NCI-H2029 (cell line): ENCODE results near the gene ACOXL.

Experiments
- DNase-seq: peaks from one replicate; lab custom pipeline; 2025; lab: John Stamatoyannopoulos, UW

ACOXL gene

GRCh38 chr2:110876167-110876999 is 144.0 kb downstream of the ACOXL start:
- DNase-seq, result no peak

- DNase-seq, result no peak
Measured at GRCh38 chr2:110877031-110877827, 144.9 kb downstream of the ACOXL start.

- no peak for DNase-seq
Measured at GRCh38 chr2:110878150-110878549, 145.8 kb downstream of the ACOXL start.

- DNase-seq, result no peak
Measured at GRCh38 chr2:110881908-110882307, 149.5 kb downstream of the ACOXL start.

DNA sequence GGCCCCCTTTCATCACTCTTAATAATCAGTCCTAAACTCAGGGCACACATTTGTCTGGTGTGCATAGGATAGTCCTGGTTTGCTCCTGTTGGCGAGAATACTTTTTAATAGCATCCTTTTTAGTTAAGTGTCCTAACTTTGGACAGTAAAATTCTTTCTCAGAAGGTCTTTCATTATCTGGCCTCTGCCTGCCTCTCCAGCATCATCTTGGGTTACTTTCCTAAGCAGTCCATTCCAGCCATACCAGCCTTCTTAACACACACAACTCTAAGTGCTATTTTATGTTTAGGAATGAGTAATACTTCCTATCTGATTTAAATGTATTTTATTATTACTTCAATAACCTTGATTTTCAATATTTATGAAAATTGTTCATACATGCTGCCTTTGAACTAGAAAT is 151.0 kb downstream of the ACOXL start:
- DNase-seq, result no peak

GRCh38 chr2:110885256-110885655 is 152.9 kb downstream of the ACOXL start:
- DNase-seq, result no peak

GRCh38 chr2:110886826-110887573 is 154.6 kb downstream of the ACOXL start:
- no peak for DNase-seq

DNA sequence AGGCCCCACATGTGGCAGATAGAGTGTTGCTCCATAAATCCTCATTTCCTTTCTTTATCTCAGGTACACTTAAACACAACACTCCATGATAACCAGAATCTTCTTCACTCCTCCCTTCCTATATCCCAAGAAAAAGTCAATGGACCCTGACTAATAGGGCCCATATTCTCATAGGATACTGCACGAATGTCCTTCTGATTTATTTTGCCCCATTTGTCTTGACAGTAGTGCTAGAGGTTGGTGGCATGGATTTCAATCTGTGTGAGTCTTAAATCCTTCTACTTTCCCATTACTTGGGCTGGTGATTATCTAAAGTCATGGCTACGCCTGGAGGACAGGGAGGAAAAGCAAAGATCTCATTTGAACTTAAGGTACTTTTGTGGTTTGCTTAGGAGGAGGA is 156.0 kb downstream of the ACOXL start:
- no peak for DNase-seq

DNA sequence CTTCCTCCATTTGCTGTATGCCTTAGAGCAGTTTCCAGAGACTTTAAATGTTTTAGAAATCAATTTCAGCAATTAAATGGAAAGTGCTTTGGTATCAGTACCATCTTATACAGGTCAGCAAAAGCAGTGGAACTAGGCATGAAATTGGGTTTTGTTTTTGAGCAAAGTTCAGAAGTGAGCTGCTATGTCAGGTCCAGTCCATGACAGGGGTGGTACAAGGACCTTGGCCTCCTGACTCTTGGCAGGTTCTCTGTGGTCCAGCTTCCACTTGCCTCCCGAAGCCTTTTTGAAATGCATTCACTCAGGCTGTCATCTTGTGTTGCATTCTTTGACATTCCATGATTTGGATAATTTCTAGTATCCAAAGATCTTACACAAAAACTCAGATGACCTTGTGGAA is 159.3 kb downstream of the ACOXL start:
- DNase-seq, result no peak

DNA sequence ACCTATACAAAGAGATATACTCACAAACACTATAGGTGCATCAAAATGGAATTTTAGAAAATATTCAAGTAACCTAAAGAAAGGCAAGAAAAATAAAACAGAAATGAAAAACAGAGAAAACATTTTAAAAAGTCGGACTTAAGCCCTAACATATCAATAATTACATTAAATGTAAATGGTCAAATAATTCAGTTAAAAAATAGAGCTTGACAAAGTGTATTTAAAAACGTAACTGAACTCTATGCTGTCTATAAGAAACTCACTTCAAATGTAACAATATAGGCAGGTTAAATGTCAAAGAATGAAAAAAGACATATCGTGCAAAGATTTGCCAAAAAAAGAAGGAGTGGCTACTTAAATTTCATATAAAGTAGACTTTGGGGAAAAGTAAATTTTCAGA is 163.9 kb downstream of the ACOXL start:
- DNase-seq, result no peak

DNA sequence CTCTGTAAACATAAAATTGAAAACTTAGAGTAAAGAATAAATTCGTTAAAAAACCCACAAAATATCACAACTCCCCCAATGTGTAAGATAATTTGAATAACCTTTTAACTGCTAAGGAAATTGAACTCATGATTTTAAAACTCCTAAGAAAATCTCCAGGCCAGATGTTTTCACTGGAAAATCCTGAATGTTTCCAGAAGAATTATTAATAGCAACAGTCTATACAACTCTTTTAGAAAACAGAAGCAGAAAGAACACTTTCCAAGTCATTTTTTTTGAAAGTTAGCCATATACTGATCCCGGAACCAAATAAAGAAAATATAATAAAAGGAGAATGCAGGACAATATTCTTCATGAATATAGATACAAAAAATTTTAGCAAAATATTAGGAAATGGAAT is 165.6 kb downstream of the ACOXL start:
- no peak for DNase-seq

GRCh38 chr2:110900191-110900590 is 167.8 kb downstream of the ACOXL start:
- DNase-seq, result no peak

- DNase-seq, result peak; percentile 1
Measured at GRCh38 chr2:110903548-110903947, 171.2 kb downstream of the ACOXL start.

DNA sequence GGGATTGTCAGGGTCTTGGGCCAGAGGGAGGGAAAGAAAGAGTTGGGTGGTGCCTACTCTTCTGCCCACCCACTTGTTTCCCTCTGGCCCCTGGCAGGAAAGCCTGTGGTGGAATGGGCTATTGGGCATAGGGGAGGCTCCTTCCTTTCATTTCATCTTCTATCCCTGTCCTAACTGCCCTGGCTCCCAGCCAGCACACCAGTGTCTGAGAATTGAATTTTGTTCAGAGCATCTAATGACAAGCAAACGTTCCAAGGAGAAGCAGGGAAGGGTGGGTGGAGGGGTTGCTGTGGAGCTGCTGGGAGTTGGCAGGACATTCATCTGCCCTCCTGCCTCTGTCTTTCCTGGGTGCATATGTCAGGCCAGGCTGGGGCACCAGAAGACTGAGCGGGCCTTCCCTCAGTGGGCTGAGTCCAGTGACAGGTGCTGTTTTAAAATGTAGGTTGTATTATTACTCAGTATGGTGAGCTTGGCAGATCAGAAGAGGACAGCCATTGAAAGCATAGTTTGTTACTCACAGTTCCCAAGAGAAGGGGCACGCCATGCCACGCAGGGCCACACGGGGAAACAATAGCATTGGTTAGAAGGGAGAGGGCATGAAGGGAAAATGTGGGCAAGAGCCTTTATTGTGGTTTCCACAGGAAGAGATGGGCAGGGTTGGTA is 171.9 kb downstream of the ACOXL start:
- no peak for DNase-seq

DNA sequence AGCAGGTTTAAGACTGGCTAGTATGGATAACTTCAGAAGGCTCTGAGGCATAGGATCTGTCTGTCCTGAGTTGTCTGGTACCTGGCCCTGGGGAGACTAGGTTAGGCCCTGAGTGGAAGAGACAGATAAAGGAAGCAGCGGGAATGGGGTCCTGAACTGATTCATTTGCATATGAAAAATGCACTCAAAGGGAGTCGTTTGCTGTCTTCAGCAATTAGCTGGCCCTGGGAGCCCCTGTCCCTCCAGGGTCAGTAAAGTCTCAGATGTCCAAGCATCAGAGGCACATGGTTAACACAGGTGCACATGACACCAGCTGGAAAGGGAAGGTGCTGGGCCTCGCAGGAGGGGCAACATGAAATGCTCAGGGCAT is 172.4 kb downstream of the ACOXL start:
- no peak for DNase-seq

GRCh38 chr2:110905217-110905616 is 172.8 kb downstream of the ACOXL start:
- no peak for DNase-seq

DNA sequence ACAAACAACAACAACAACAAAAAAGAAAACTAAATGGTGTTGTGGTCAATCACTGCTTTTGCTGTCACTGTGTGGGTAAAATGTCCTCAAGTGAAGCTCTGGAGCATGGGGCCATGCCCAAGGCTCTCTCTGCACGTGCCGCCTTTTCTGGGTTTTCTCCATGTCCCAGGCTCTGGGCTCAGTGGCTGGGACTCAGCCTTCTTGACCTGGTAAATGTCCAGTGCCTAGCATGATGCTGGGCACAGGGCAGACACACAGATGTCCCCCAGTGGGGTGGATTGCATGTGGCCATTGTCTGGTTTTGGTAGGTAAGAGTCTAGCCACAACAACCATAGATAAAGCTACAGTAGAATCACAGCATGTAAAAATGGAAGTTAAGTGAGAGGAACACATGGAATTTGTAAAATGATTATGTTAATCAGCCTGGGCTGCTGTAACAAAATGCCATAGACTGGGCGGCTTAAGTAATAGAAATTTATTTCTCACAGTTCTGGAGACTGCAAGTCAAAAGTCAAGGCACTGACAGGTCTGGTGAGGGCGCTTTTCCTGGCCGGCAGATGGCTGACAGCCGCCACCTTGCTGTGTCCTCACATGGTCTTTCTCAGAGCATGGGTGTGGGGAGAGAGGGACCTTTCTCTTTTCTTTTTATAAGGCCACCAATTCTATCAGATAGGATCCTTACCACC is 174.4 kb downstream of the ACOXL start:
- DNase-seq, result no peak

DNA sequence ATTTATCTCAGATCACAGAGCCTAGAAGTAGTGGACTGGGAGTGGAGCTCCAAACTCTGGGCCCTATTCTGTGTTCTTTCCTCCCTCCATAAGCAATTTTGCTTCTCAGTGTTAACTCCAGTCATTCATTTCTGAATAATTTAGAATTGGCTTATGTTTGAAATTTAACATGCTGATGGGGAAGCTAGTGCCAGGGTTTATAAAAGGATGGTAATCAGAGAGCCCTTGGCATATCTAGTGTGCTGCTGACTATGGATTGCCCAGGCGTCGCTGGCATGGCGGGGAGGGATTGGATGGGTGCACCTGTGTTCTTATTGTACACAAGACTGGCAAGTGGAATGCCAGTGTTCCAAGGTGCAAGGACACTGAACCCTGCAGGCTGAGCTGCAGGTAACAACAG is 177.1 kb downstream of the ACOXL start:
- DNase-seq, result no peak

DNA sequence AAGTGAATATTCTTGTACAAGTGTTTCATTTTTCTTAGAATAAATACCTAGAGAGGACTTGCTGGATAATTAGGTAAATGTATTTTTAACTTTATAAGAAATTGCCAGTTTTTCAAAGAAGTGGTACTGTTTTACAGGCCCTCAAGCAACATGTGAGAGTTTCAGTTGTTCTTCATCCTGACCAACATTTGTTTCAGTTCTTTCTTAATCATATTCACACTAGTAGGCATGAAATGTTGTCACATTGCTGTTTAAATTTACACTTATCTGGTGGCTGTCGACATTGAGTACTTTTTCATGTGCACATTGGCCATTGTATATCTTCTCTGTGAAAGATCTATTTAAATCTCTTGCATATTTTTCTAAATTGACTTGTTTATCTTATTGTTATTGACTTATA is 178.1 kb downstream of the ACOXL start:
- no peak for DNase-seq

DNA sequence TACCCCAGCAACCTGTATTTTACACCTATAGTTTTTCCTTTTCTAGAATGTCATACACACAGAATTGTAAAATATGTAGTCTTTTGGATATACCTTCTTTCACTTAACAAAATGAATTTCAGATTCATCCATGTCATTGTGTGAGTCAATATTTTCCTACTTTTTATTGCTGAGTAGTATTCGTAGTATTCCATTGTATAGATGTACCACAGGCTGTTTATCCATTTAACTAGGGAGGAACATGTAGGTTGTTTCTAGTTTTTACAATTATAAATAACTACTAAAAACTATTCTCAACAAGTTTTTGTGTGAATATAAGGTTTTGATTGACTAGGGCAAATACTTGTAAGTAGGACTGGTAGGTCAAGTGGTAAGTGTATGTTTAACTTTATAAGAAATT is 187.4 kb downstream of the ACOXL start:
- DNase-seq, result no peak

DNA sequence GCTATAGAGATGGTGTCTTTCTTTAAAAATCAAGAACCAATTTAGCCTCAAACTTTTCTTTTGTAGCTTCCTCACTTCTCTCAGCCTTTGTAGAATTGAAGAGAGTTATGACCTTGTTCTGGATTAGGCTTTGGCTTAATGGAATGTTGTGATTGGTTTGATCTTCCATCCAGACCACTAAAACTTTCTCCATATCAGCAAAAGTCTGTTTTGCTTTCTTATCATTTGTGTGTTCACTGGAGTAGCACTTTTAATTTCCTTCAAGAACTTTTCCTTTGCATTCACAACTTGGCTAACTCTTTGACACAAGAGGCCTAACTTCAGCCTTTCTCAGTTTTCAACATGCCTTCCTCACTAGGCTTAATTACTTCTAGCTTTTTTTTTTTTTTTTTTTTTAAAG is 193.1 kb downstream of the ACOXL start:
- no peak for DNase-seq

DNA sequence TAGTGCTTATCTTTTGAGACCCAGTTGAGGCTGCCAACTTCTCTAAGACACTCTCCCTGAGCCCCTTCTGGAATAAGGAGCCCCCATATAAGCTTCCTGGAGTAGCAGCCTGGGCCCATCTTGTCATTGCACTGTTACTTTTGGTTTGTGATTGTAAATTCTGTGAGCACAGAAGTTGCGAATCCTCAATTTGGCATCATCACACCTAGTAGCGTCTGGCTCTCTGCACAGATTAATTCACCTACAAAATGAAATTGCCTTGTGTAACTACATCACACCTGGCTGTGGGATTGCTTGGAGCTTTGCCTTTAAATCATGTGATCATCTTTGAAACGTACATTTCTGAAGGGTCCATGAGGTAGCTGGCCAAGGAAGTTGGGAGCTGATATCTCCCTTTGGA is 195.2 kb downstream of the ACOXL start:
- DNase-seq, result no peak
